Tibial nerve (tissue), 4 donors: Measurements from ENCODE around the gene TNIK. TPM values are rescaled to one million over a fixed set of nuclear protein-coding genes. Genes with fewer than 3 reads are reported as not detected.

Experiments
- DNase-seq, 2 donors: peaks; one replicate each; pipeline ENCODE4 v3.0.0-alpha.2; 2019; ENCODE audit warnings: low spot score in 2 of 2
- H3K27ac ChIP-seq, 4 donors: fragments of 200-600 bp; sonication (generic) in 3 of 4; one replicate each; pipeline ENCODE4 v1.5.1; 2017 to 2019; ENCODE audit warnings: mild to moderate bottlenecking in 1 of 4
- H3K27me3 ChIP-seq, 2 donors: fragments of 200-600 bp; sonication (generic) in 1 of 2; one replicate each; pipeline versions ENCODE4 v1.5.1 to v1.6.0; 2017 to 2019
- H3K36me3 ChIP-seq, 3 donors: fragments of 200-600 bp; sonication (generic); one replicate each; pipeline ENCODE4 v1.5.1; 2018 to 2019
- H3K4me1 ChIP-seq, 4 donors: fragments of 200-600 bp; sonication (generic) in 3 of 4; one replicate each; pipeline ENCODE4 v1.5.1; 2017 to 2019
- H3K4me3 ChIP-seq, 4 donors: fragments of 200-600 bp; sonication (generic) in 3 of 4; one replicate each; pipeline ENCODE4 v1.5.1; 2017 to 2019; ENCODE audit warnings: mild to moderate bottlenecking in 1 of 4, moderate library complexity in 1 of 4
- H3K9me3 ChIP-seq, 4 donors: fragments of 200-600 bp; sonication (generic) in 3 of 4; one replicate each; pipeline ENCODE4 v1.5.1; 2017 to 2019
- EP300 ChIP-seq, 2 donors: sonication (generic); formaldehyde crosslinking; IDR thresholded peaks; one replicate each; pipeline ENCODE4 v1.6.1; 2017; ENCODE audit warnings: antibody characterized with exemption in 2 of 2, mild to moderate bottlenecking in 1 of 2
- POLR2A ChIP-seq, 2 donors: fragments of 450-650 bp; IDR thresholded peaks; one replicate each; pipeline ENCODE4 v1.6.1; 2017; ENCODE audit warnings: antibody characterized with exemption in 2 of 2, mild to moderate bottlenecking in 2 of 2, moderate library complexity in 2 of 2
- WGBS, 2 donors: methylation state at CpG; one replicate each; pipeline ENCODE4 v1.1.5; 2018; 5-methylcytosine and 5-hydroxymethylcytosine counted together
- total RNA-seq, 4 donors: library from RNA; depleted of rRNA; stranded (reverse); fragments of >200 nt; gene quantifications; one replicate each; pipeline ENCODE4 v1.1.0, GENCODE V29; 2016
- TF ChIP-seq, protein P1 (sequence below), 5 experiments: fragments of 200-600 bp in 3 of 5; fragments of 450-650 bp in 2 of 5; sonication (generic) in 3 of 5; IDR thresholded peaks; one replicate each; pipeline ENCODE4 v1.5.1; 2016 to 2019; ENCODE audit warnings: antibody characterized with exemption in 5 of 5, mild to moderate bottlenecking in 3 of 5, moderate library complexity in 2 of 5

Gene TNIK
- total RNA-seq, 4 donors from 2014 or later = 5.4 to 11.1 (median 7.5) TPM

DNA sequence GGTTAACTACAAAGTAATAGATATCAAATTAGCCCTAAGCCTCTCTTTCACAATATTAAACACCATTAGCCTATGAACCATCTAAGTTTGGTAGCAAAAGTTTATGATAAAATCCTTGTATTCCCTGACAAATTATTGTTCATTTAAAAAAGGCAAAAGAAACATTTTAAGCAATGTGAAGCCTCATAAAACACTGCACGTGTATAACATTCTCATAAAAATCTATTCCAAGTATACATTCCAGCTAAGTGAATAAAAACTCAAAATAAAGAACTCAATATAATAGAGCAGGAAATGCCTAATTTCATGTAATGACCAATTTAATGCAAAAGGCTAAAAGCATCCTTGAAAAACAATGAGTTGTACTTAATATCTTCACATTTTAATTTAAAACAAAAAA, 27.7 kb downstream of the TNIK start:
- no peak for TF ChIP-seq POLR2A (IDR thresholded peaks at IDR 0.05)
- peaks cover 0 to 5% (median 0%) of the 10 kb centered on the region in 4 donors for H3K9me3 ChIP-seq
- no peaks in the 10 kb centered on the region for H3K27me3 ChIP-seq
- H3K36me3 ChIP-seq = no peaks in the 10 kb centered on the region
- H3K4me1 ChIP-seq = no peaks in the 10 kb centered on the region
- 34 to 42% methylated on average over 1 of the region's 1 CpG for WGBS, 2 donors
- DNase-seq = no peak
- H3K4me3 ChIP-seq = no peak overlapping the region
- no peak overlapping the region for H3K27ac ChIP-seq

DNA sequence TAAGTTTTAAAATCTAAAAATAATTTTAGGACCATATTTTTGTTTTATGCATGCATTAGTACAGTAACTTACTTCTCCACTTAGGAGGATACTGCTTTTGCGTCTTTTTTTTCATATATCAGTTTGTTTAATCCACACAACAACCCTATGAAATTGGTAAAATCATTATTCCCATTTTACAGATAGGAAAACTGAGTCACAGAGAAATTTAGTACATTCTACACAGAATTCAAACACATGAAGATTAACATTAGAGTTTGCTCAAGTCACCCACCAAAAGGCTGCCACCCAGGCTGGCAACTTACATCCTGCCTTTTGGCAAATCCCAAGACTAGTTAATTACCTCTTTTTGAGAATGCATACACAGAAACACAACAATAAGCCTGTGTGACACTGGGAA, 28.7 kb downstream of the TNIK start:
- H3K9me3 ChIP-seq = peaks cover 0 to 5% (median 0%) of the 10 kb centered on the region in 4 donors
- no peak for DNase-seq
- no peak overlapping the region for H3K27ac ChIP-seq
- TF ChIP-seq EP300 (IDR thresholded peaks at IDR 0.05) (no peak), POLR2A (IDR thresholded peaks at IDR 0.05) (no peak)
- TF ChIP-seq, protein P1, sequence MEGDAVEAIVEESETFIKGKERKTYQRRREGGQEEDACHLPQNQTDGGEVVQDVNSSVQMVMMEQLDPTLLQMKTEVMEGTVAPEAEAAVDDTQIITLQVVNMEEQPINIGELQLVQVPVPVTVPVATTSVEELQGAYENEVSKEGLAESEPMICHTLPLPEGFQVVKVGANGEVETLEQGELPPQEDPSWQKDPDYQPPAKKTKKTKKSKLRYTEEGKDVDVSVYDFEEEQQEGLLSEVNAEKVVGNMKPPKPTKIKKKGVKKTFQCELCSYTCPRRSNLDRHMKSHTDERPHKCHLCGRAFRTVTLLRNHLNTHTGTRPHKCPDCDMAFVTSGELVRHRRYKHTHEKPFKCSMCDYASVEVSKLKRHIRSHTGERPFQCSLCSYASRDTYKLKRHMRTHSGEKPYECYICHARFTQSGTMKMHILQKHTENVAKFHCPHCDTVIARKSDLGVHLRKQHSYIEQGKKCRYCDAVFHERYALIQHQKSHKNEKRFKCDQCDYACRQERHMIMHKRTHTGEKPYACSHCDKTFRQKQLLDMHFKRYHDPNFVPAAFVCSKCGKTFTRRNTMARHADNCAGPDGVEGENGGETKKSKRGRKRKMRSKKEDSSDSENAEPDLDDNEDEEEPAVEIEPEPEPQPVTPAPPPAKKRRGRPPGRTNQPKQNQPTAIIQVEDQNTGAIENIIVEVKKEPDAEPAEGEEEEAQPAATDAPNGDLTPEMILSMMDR (IDR thresholded peaks at IDR 0.05) = no peak
- no peak overlapping the region for H3K4me3 ChIP-seq
- no peaks in the 10 kb centered on the region for H3K4me1 ChIP-seq
- 96 to 100% methylated on average over 1 of the region's 1 CpG for WGBS, 2 donors
- H3K36me3 ChIP-seq = no peaks in the 10 kb centered on the region
- H3K27me3 ChIP-seq = no peaks in the 10 kb centered on the region

DNA sequence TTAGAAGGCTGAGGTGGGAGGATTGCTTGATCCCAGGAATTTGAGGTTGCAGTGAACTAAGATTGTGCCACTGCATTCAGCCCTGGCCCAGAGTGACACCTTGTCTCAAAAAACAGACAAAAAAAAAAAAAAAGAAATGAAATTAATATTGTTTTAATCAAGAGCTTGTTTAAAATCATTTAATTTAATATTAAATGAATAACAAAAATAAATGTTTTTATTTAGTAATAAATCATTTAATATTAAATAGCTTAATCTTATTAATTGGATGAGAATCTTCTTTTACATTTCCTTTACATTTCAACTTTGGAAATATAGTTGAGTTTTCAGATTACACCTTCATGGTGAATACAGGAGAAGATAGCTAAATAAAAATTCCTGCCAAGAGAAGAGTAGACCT, 29.7 kb downstream of the TNIK start:
- Histone ChIP-seq H3K27ac (no peak overlapping the region), H3K36me3 (no peaks in the 10 kb centered on the region), H3K9me3 (peaks cover 0 to 5% (median 0%) of the 10 kb centered on the region in 4 donors), H3K4me1 (no peaks in the 10 kb centered on the region), H3K27me3 (no peaks in the 10 kb centered on the region), H3K4me3 (no peak overlapping the region)
- DNase-seq = no peak
- TF ChIP-seq EP300 (IDR thresholded peaks at IDR 0.05) = no peak
- no peak for TF ChIP-seq POLR2A (IDR thresholded peaks at IDR 0.05)
- TF ChIP-seq, protein P1 (IDR thresholded peaks at IDR 0.05) = no peak

DNA sequence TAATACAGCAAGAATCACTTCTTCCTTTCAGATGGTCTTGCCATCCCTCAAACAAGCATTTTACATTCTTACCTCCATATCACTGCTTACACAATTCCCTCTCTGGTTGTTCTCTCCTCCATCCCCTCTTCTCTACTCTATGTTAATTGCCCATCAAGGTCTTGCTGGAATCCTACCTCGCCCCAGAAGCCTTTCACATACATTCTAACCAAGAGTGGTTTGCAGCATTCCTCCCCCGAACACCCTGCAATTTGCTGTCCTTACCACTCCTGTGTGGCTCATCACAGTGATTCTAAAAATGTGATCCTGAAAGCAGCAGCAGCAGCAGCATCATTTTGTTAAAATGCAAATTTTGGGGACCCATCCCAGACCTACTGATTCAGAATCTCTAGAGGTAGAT, 30.6 kb downstream of the TNIK start:
- TF ChIP-seq POLR2A (IDR thresholded peaks at IDR 0.05) = no peak
- no peak for TF ChIP-seq EP300 (IDR thresholded peaks at IDR 0.05)
- TF ChIP-seq, protein P1 (IDR thresholded peaks at IDR 0.05) = no peak
- Histone ChIP-seq H3K36me3 (no peaks in the 10 kb centered on the region), H3K27ac (no peak overlapping the region), H3K4me1 (no peaks in the 10 kb centered on the region), H3K27me3 (no peaks in the 10 kb centered on the region), H3K4me3 (no peak overlapping the region), H3K9me3 (peaks cover 0 to 5% (median 0%) of the 10 kb centered on the region in 4 donors)
- 95 to 96% methylated on average over 2 of the region's 2 CpGs for WGBS, 2 donors
- no peak for DNase-seq

DNA sequence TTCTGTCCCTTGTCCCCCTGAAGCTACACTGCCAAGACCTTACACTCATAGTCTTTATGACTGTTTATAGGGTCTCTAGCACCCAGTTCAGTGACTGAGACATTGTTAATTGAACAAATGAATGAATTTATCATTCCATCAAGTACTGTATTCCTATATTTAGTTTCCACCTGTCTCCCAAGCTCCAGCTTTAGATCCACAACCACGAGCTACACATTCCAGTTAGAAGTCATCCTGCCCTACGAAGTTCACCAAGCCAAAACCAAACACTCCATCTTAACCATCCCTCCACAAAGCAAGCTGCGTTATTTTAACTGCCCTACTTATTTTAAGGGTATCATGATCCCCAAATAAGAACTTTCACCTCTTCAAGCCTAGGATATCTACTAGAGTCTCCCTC, 31.3 kb downstream of the TNIK start:
- no peak for DNase-seq
- no peaks in the 10 kb centered on the region for H3K36me3 ChIP-seq
- 92 to 93% methylated on average over 3 of the region's 3 CpGs for WGBS, 2 donors
- H3K27me3 ChIP-seq = no peaks in the 10 kb centered on the region
- no peak overlapping the region for H3K4me3 ChIP-seq
- no peak for TF ChIP-seq POLR2A (IDR thresholded peaks at IDR 0.05)
- TF ChIP-seq, protein P1 (IDR thresholded peaks at IDR 0.05) = no peak
- TF ChIP-seq EP300 (IDR thresholded peaks at IDR 0.05) = no peak
- no peaks in the 10 kb centered on the region for H3K9me3 ChIP-seq
- no peaks in the 10 kb centered on the region for H3K4me1 ChIP-seq
- H3K27ac ChIP-seq = no peak overlapping the region

DNA sequence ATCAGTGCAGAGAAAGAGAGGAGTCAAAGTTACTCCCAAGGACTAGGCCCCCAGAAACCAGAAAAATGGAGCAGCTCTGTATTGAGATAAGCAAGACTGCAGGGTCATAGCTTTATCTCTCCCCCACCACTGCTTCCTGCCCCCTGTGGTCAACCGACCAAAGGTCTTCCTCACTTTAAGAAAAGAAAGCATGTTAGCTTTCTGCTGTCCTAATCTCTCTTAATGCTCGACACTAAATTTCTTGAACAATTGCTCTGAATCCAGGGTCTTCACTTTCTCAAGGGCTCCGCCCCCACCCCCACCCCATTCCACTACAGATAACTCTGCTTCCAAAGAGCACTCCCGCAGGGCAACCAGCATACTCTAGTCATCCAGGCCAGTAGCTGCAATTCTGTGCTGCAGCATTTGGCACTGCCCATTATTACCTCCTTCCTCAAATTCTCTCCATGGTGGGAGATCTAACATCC, 31.9 kb downstream of the TNIK start:
- no peak for TF ChIP-seq EP300 (IDR thresholded peaks at IDR 0.05)
- TF ChIP-seq POLR2A (IDR thresholded peaks at IDR 0.05) = no peak
- TF ChIP-seq, protein P1 (IDR thresholded peaks at IDR 0.05) = no peak

More for the DNA sequence above, 31.9 kb downstream of the TNIK start:
- H3K9me3 ChIP-seq = no peaks in the 10 kb centered on the region
- H3K27ac ChIP-seq = no peak overlapping the region
- DNase-seq = no peak
- H3K27me3 ChIP-seq = no peaks in the 10 kb centered on the region
- H3K36me3 ChIP-seq = no peaks in the 10 kb centered on the region
- WGBS, 2 donors = 59 to 69% methylated on average over 4 of the region's 4 CpGs
- H3K4me1 ChIP-seq = no peaks in the 10 kb centered on the region
- H3K4me3 ChIP-seq = no peak overlapping the region
